Measurements from ENCODE around the gene SCML1.

GRCh38 chrX:17802756-17803155 lies 65.5 kb downstream of the SCML1 start:
- no peak for TF ChIP-seq CTCF (IDR thresholded peaks at IDR 0.05)
- TF ChIP-seq POLR2AphosphoS5 (IDR thresholded peaks at IDR 0.05), result no peak
- TF ChIP-seq POLR2A (IDR thresholded peaks at IDR 0.05), result no peak

Measured in upper lobe of left lung (tissue), 4 donors.